Parathyroid adenoma (tissue), 2 donors: Measurements from ENCODE around the gene PALD1.

Source experiments
- H2AFZ ChIP-seq: fragments of 300-600 bp; sonication (generic); one replicate; pipeline ENCODE4 v1.7.0; 2017; ENCODE audit warnings: antibody characterized with exemption, mild to moderate bottlenecking
- H3K27ac ChIP-seq: fragments of 300-600 bp; sonication (generic); one replicate; pipeline ENCODE4 v1.7.0; 2017
- H3K27me3 ChIP-seq: fragments of 300-600 bp; sonication (generic); one replicate; pipeline ENCODE4 v1.7.0; 2017; ENCODE audit warnings: low read length; ENCODE audit not compliant: control insufficient read depth, insufficient read depth
- H3K36me3 ChIP-seq: fragments of 300-600 bp; sonication (generic); one replicate; pipeline ENCODE4 v1.7.0; 2017; ENCODE audit warnings: low read length; ENCODE audit not compliant: control insufficient read depth, insufficient read depth
- H3K4me1 ChIP-seq: fragments of 300-600 bp; sonication (generic); one replicate; pipeline ENCODE4 v1.7.0; 2017; ENCODE audit warnings: control low read depth
- H3K4me2 ChIP-seq: fragments of 300-600 bp; sonication (generic); one replicate; pipeline ENCODE4 v1.7.0; 2017; ENCODE audit warnings: low read length
- H3K4me3 ChIP-seq: fragments of 300-600 bp; sonication (generic); one replicate; pipeline ENCODE4 v1.7.0; 2017; ENCODE audit warnings: low read depth, low read length
- H3K79me2 ChIP-seq: fragments of 300-600 bp; sonication (generic); one replicate; pipeline ENCODE4 v1.7.0; 2017; ENCODE audit warnings: control low read depth
- H3K9ac ChIP-seq: fragments of 300-600 bp; sonication (generic); one replicate; pipeline ENCODE4 v1.7.0; 2017; ENCODE audit warnings: mild to moderate bottlenecking
- H3K9me3 ChIP-seq: fragments of 300-600 bp; sonication (generic); one replicate; pipeline ENCODE4 v1.7.0; 2017; ENCODE audit warnings: low read length; ENCODE audit not compliant: control insufficient read depth
- TF ChIP-seq, protein P1 (sequence below): fragments of 300-600 bp; sonication (generic); IDR thresholded peaks from one replicate; pipeline ENCODE4 v1.7.0; 2017; ENCODE audit warnings: antibody characterized with exemption, mild to moderate bottlenecking
- donor health status: primary hyperparathyroidism.

The PALD1 gene

DNA sequence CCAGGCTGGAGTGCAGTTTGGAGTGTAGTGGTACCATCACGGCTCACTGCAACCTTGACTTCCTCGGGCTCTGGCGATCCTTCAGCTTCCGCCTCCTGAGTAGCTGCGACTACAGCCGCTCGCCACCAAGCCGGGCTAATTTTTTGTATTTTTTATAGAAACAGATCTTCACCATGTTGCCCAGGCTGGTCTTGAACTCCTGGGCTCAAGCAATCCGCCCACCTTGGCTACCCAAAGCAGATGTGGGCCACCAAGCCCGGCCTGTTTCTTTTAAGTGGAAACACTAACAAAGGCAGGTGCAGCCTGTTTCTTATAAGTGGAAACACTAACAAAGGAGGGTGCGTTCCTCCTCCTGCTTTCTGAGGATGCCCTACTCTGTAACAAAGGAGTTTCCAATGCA is 105.8 kb downstream of the PALD1 start:
- Histone ChIP-seq H3K36me3 (no peaks in the 10 kb centered on the region), H3K4me2 (no peak overlapping the region), H3K4me1 (peaks cover 3% of the 10 kb centered on the region), H3K27ac (no peak overlapping the region), H3K9me3 (no peaks in the 10 kb centered on the region), H3K79me2 (no peaks in the 10 kb centered on the region), H2AFZ (no peak overlapping the region), H3K27me3 (no peaks in the 10 kb centered on the region), H3K4me3 (no peak overlapping the region), H3K9ac (no peak overlapping the region)
- TF ChIP-seq, protein P1, sequence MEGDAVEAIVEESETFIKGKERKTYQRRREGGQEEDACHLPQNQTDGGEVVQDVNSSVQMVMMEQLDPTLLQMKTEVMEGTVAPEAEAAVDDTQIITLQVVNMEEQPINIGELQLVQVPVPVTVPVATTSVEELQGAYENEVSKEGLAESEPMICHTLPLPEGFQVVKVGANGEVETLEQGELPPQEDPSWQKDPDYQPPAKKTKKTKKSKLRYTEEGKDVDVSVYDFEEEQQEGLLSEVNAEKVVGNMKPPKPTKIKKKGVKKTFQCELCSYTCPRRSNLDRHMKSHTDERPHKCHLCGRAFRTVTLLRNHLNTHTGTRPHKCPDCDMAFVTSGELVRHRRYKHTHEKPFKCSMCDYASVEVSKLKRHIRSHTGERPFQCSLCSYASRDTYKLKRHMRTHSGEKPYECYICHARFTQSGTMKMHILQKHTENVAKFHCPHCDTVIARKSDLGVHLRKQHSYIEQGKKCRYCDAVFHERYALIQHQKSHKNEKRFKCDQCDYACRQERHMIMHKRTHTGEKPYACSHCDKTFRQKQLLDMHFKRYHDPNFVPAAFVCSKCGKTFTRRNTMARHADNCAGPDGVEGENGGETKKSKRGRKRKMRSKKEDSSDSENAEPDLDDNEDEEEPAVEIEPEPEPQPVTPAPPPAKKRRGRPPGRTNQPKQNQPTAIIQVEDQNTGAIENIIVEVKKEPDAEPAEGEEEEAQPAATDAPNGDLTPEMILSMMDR: no peak

DNA sequence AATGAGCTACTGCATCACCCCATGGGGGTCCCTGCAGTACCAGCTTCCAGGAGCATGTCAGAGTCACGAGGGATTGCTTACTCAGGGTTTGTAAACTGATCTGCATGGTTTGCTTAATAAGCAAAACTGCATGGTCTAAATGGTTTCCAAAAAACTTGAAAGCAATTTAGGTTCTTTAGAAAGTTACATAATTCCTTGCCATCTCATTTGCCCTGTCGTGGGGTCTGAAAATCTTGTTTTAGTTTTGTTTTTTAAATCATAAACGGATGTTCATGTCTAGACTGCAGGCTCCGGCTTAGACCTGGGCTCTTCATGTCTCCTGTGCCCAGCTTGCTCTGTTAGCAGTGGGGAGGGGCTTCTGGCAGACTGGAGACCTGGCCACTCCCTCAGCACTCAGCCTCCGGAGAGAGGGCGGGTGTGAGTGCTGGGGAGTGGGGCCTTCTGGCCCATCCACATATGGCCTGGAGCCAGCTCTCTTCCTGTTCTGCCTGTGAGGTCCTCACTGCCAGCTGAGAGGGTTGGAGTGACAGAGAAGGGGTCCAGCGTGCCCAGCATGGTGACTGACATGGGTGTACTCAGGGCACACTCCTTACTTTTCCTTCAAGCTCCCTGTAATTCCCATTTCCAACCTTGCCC is 106.5 kb downstream of the PALD1 start:
- no peak overlapping the region for H3K27ac ChIP-seq
- H3K4me1 ChIP-seq: peaks cover 3% of the 10 kb centered on the region

DNA sequence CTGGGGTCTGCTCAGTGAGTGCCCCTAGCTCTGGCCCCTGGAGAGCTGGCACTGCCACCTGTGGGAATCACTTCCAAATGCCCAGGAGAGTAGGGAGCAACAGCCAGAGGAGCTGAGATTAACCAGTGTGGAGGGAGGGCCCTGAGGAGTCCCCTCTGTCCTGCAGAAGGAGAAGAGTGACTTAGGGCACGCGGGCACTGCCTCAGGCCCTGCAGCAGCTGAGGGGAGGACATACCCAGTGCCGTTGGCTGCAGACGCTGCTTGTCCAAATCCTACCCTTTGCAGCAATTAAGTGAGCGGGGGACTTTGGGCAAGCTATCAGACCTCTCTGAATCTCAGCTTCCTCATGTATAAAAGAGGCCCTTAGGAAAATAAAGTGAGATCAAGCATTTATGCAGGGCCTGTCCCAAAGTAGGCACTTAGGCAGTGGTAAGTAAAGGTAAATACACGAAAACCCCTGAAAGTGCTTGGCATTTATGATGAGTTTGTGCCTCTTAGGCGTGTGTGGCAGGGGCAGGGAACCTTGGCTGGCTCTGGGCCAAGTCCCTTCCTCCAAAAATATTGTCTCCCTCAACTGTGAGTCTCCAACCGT is 107.1 kb downstream of the PALD1 start:
- Histone ChIP-seq H2AFZ (no peak overlapping the region), H3K27ac (no peak overlapping the region), H3K79me2 (no peaks in the 10 kb centered on the region), H3K4me1 (peaks cover 3% of the 10 kb centered on the region), H3K9me3 (no peaks in the 10 kb centered on the region), H3K4me3 (no peak overlapping the region), H3K36me3 (no peaks in the 10 kb centered on the region), H3K9ac (no peak overlapping the region), H3K4me2 (no peak overlapping the region), H3K27me3 (no peaks in the 10 kb centered on the region)
- TF ChIP-seq, protein P1: no peak

More for the DNA sequence above, 106.5 kb downstream of the PALD1 start:
- H3K4me2 ChIP-seq: peak overlapping the region; percentile 5
- H3K9ac ChIP-seq: no peak overlapping the region
- H2AFZ ChIP-seq: peak overlapping the region; percentile 65
- H3K4me3 ChIP-seq: no peak overlapping the region
- no peaks in the 10 kb centered on the region for H3K27me3 ChIP-seq
- H3K9me3 ChIP-seq: no peaks in the 10 kb centered on the region
- no peaks in the 10 kb centered on the region for H3K36me3 ChIP-seq
- H3K79me2 ChIP-seq: no peaks in the 10 kb centered on the region
- TF ChIP-seq, protein P1: no peak

DNA sequence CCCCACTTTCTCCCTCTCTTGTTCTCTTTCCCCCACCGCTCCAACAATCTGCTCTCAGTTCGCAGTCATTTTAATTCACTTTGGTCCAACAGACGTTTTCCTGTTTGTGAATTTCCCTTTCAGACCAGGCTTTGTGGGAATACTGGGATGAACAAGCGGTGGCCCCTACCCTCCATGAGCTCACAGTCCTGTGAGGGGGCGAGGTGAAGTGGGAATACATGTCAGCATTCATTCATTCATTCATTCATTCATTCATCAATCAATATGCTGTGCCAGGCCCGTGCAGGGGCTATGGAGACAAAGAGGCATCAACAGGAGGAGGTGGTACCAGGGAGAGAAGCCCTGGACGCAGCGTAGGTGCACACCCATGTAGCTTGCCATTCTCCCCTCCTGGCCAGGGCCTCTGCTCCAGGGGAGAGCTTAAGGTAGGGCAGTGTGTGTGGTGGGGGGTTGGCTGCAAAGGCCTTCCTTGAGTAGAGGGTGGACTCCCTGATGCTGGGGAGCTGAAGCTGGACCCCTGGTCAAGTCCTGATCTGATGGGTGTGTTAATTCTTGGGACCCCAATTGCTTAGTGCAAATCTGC is 107.9 kb downstream of the PALD1 start:
- no peaks in the 10 kb centered on the region for H3K79me2 ChIP-seq
- H3K27me3 ChIP-seq: no peaks in the 10 kb centered on the region
- no peak overlapping the region for H3K27ac ChIP-seq
- no peaks in the 10 kb centered on the region for H3K9me3 ChIP-seq
- H3K4me1 ChIP-seq: peaks cover 3% of the 10 kb centered on the region
- H3K9ac ChIP-seq: no peak overlapping the region
- H2AFZ ChIP-seq: no peak overlapping the region
- no peak overlapping the region for H3K4me2 ChIP-seq
- no peak overlapping the region for H3K4me3 ChIP-seq
- H3K36me3 ChIP-seq: no peaks in the 10 kb centered on the region
- TF ChIP-seq, protein P1: no peak
